OCI-LY7 (cell line): ENCODE measurements around the gene GNAZ. TPM values are rescaled to one million over a fixed set of nuclear protein-coding genes. Genes with fewer than 3 reads are reported as not detected.

Experiments
- BruUV-seq: library from RNA; stranded (reverse); fragments of 400-500 nt; replicated peaks from 2 replicates; lab custom pipeline; 2021; lab: Mats Ljungman, UMichigan
- CTCF ChIA-PET: fragments of 300-600 bp; sonication (Branson Sonifier 250); formaldehyde crosslinking; loops from one replicate; lab custom pipeline; 2022; ENCODE audit warnings: antibody characterized with exemption; ENCODE audit not compliant: unreplicated experiment; lab: Charles Lee
- POLR2A ChIA-PET: fragments of 300-600 bp; sonication (Branson Sonifier 250); formaldehyde crosslinking; loops from one replicate; lab custom pipeline; 2022; ENCODE audit warnings: antibody characterized with exemption; lab: Charles Lee
- DNase-seq: peaks from one replicate; pipeline ENCODE4 v3.0.0-alpha.2; 2015; ENCODE audit warnings: low spot score
- H2AFZ ChIP-seq: fragments of 200-600 bp; sonication (generic), shearing (Covaris generic); 2 replicates; pipeline ENCODE4 v1.6.1; 2014; ENCODE audit warnings: mild to moderate bottlenecking, antibody characterized with exemption, low read length, moderate library complexity
- H3K27ac ChIP-seq: fragments of 200-600 bp; sonication (generic); 2 replicates; pipeline ENCODE4 v1.5.1; 2014; ENCODE audit warnings: mixed run types, low read depth, mild to moderate bottlenecking, moderate library complexity, low read length, inconsistent platforms; ENCODE audit not compliant: poor library complexity, severe bottlenecking
- H3K36me3 ChIP-seq: fragments of 200-600 bp; sonication (generic); 2 replicates; pipeline ENCODE4 v1.6.1; 2014; ENCODE audit warnings: mild to moderate bottlenecking, antibody characterized with exemption, low read length, moderate library complexity, mixed read lengths; ENCODE audit not compliant: insufficient read depth
- H3K4me1 ChIP-seq: fragments of 200-600 bp; sonication (generic); 2 replicates; pipeline ENCODE4 v1.5.1; 2014; ENCODE audit warnings: mild to moderate bottlenecking, low read length; ENCODE audit not compliant: insufficient read depth, poor library complexity, severe bottlenecking
- H3K4me2 ChIP-seq: fragments of 200-600 bp; sonication (generic); 2 replicates; pipeline ENCODE4 v1.6.1; 2014; ENCODE audit warnings: mild to moderate bottlenecking, low read length
- H3K4me3 ChIP-seq: fragments of 200-600 bp; sonication (generic); 2 replicates; pipeline ENCODE4 v1.5.1; 2014; ENCODE audit warnings: mild to moderate bottlenecking, low read depth, low read length; ENCODE audit not compliant: poor library complexity, severe bottlenecking
- H3K79me2 ChIP-seq: fragments of 200-600 bp; sonication (generic); 2 replicates; pipeline ENCODE4 v1.6.1; 2016; ENCODE audit warnings: low read depth, mild to moderate bottlenecking, low read length, moderate library complexity, mixed read lengths; ENCODE audit not compliant: insufficient read depth
- H3K9me2 ChIP-seq: fragments of 200-600 bp; sonication (generic); 2 replicates; pipeline ENCODE4 v1.6.1; 2016; ENCODE audit warnings: mild to moderate bottlenecking, low read length, mixed read lengths; ENCODE audit not compliant: insufficient read depth
- H3K9me3 ChIP-seq: fragments of 200-600 bp; sonication (generic); 2 replicates; pipeline ENCODE4 v1.6.1; 2014; ENCODE audit warnings: mild to moderate bottlenecking, mixed run types, low read length, mixed read lengths
- H4K20me1 ChIP-seq: fragments of 200-600 bp; sonication (generic); 2 replicates; pipeline ENCODE4 v1.6.1; 2014; ENCODE audit warnings: mild to moderate bottlenecking, antibody characterized with exemption, low read length, moderate library complexity, mixed read lengths; ENCODE audit not compliant: insufficient read depth
- CTCF ChIP-seq: fragments of 200-600 bp; sonication (generic); conservative IDR thresholded peaks from 2 replicates; pipeline ENCODE4 v1.5.1; 2014; ENCODE audit warnings: mild to moderate bottlenecking, antibody characterized with exemption, low read length, moderate library complexity, mixed read lengths
- EZH2phosphoT487 ChIP-seq: fragments of 200-600 bp; sonication (generic); IDR thresholded peaks from 2 replicates; pipeline ENCODE4 v1.6.1; 2018; ENCODE audit warnings: low read depth, borderline replicate concordance, mild to moderate bottlenecking, mixed run types, antibody characterized with exemption, low read length, moderate library complexity, mixed read lengths
- intact Hi-C: fragments of 100-400 bp; cut with micrococcal nuclease; formaldehyde crosslinking; loops from one replicate; pipeline ENCODE4 v1.10.0; 2022; ENCODE audit not compliant: unreplicated experiment
- small RNA-seq: library from RNA; depleted of rRNA; stranded (forward); fragments of <200 nt; gene quantifications from one replicate; pipeline ENCODE3, GENCODE V24; 2014
- total RNA-seq, 2 experiments: library from RNA; depleted of rRNA in 1 of 2; stranded (reverse); fragments of >200 nt in 1 of 2; shearing (Covaris generic) in 1 of 2; gene quantifications; 2 replicates each; pipeline ENCODE4 v1.2.3, GENCODE V29; 2014 to 2022

The GNAZ gene
- total RNA-seq, 2 experiments from 2014 or later = 38.5 to 46.4 TPM

GRCh38 chr22:23168391-23169042, 98.2 kb downstream of the GNAZ start:
- H3K36me3 ChIP-seq = no peaks in the 10 kb centered on the region
- H3K4me3 ChIP-seq = no peak overlapping the region
- no peak for TF ChIP-seq CTCF
- TF ChIP-seq EZH2phosphoT487 = no peak
- H3K9me3 ChIP-seq = no peaks in the 10 kb centered on the region
- H3K4me1 ChIP-seq = peaks cover 6% of the 10 kb centered on the region
- H3K27ac ChIP-seq = no peak overlapping the region
- no peak overlapping the region for H2AFZ ChIP-seq
- H4K20me1 ChIP-seq = no peaks in the 10 kb centered on the region
- CTCF ChIA-PET = no interaction called here
- POLR2A ChIA-PET = no interaction called here
- DNase-seq = no peak
- no peaks in the 10 kb centered on the region for H3K79me2 ChIP-seq
- no peak overlapping the region for H3K4me2 ChIP-seq
- intact Hi-C loops = no loop called here
- no peaks in the 10 kb centered on the region for H3K9me2 ChIP-seq
- no TSS peak for BruUV-seq

- intact Hi-C loops = no loop called here
- no peak overlapping the region for H3K27ac ChIP-seq
- H3K4me2 ChIP-seq = no peak overlapping the region
- peaks cover 6% of the 10 kb centered on the region for H3K4me1 ChIP-seq
- H3K9me2 ChIP-seq = no peaks in the 10 kb centered on the region
- no peaks in the 10 kb centered on the region for H3K79me2 ChIP-seq
- TF ChIP-seq EZH2phosphoT487 (no peak), CTCF (no peak)
- H3K9me3 ChIP-seq = no peaks in the 10 kb centered on the region
- CTCF ChIA-PET = no interaction called here
- POLR2A ChIA-PET = interaction anchor here (0.6 kb wide), 1 partner anchor 134 kb away, joined by 3 read pairs; no protein-coding TSS in a partner anchor
- no TSS peak for BruUV-seq
- no peaks in the 10 kb centered on the region for H4K20me1 ChIP-seq
- no peaks in the 10 kb centered on the region for H3K36me3 ChIP-seq
- no peak overlapping the region for H2AFZ ChIP-seq
- no peak overlapping the region for H3K4me3 ChIP-seq
- no peak for DNase-seq
Observed at GRCh38 chr22:23169043-23169406, 98.7 kb downstream of the GNAZ start.

Small RNAs within 50 kb of the gene (small RNA-seq; reads per million reads assigned to genes)
- gene RF00017 (not detected), gene RF00066 (not detected)

Other genes starting within 250 kb of the GNAZ start
- 219 TPM in 2 replicates for gene IGLL5, start 182.7 kb upstream of the GNAZ start, total RNA-seq (2014; rRNA removed; shearing (Covaris generic))
- gene IGLL5, start 182.7 kb upstream of the GNAZ start, total RNA-seq (2022) = 364 and 387 TPM in 2 replicates
- 0.98 and 3.0 TPM in 2 replicates for gene RSPH14, start 71.5 kb downstream of the GNAZ start, total RNA-seq (2014; rRNA removed; shearing (Covaris generic))
- 6.1 and 7.9 TPM in 2 replicates for gene RSPH14, start 71.5 kb downstream of the GNAZ start, total RNA-seq (2022)
- gene RAB36, start 75.0 kb downstream of the GNAZ start, total RNA-seq (2014; rRNA removed; shearing (Covaris generic)) = 0.15 and 0.41 TPM in 2 replicates
- 2.5 and 3.0 TPM in 2 replicates for gene RAB36, start 75.0 kb downstream of the GNAZ start, total RNA-seq (2022)
- gene BCR, start 110.0 kb downstream of the GNAZ start, total RNA-seq (2014; rRNA removed; shearing (Covaris generic)) = 46.5 and 51.3 TPM in 2 replicates
- 38.7 and 42.2 TPM in 2 replicates for gene BCR, start 110.0 kb downstream of the GNAZ start, total RNA-seq (2022)